Fibroblast of pulmonary artery (primary cell): Measurements from ENCODE around the gene GAK.
"Not testable (repeated sequence)": the region's sequence is repeated elsewhere in the genome, so short reads cannot be mapped to it uniquely, and the experiment has no call there.

Experiments used
- DNase-seq: peaks from one replicate; pipeline ENCODE4 v3.0.0-alpha.2; 2010; ENCODE audit warnings: low read depth
- H3K4me3 ChIP-seq: replicated peaks from 2 replicates; pipeline ENCODE4 v1.5.1; 2011; ENCODE audit warnings: low read depth, mild to moderate bottlenecking, control low read depth, low read length, moderate library complexity
- TF ChIP-seq, protein P1 (sequence below): IDR thresholded peaks from 2 replicates; pipeline ENCODE4 v1.5.1; 2011; ENCODE audit warnings: mild to moderate bottlenecking, control low read depth, low read length, inconsistent platforms; ENCODE audit errors: missing control alignments

Gene GAK

DNA sequence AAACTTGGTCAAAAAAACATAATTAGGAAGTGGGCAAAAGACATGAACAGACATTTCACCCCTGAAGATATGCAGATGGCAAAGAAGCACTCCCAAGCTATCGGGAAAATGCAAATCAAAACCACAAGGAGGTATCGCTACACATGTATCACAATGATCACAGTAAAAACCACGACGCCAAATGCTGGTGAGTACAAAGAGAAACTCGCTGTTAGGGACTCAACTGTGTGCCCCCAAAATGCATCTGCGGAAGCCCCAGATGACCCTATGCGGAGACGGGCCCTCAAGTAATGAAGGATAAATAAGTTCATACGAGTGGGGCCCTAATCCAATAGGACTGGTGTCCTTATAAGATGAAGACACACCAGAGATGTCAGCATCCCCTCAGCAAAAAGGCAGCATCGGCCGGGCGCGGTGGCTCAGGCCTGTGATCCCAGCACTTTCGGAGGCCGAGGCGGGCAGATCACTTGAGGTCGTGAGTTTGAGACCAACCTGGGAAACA is 10.2 kb downstream of the GAK start:
- TF ChIP-seq, protein P1, sequence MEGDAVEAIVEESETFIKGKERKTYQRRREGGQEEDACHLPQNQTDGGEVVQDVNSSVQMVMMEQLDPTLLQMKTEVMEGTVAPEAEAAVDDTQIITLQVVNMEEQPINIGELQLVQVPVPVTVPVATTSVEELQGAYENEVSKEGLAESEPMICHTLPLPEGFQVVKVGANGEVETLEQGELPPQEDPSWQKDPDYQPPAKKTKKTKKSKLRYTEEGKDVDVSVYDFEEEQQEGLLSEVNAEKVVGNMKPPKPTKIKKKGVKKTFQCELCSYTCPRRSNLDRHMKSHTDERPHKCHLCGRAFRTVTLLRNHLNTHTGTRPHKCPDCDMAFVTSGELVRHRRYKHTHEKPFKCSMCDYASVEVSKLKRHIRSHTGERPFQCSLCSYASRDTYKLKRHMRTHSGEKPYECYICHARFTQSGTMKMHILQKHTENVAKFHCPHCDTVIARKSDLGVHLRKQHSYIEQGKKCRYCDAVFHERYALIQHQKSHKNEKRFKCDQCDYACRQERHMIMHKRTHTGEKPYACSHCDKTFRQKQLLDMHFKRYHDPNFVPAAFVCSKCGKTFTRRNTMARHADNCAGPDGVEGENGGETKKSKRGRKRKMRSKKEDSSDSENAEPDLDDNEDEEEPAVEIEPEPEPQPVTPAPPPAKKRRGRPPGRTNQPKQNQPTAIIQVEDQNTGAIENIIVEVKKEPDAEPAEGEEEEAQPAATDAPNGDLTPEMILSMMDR = no peak
- no peak overlapping the region for H3K4me3 ChIP-seq
- no peak for DNase-seq

DNA sequence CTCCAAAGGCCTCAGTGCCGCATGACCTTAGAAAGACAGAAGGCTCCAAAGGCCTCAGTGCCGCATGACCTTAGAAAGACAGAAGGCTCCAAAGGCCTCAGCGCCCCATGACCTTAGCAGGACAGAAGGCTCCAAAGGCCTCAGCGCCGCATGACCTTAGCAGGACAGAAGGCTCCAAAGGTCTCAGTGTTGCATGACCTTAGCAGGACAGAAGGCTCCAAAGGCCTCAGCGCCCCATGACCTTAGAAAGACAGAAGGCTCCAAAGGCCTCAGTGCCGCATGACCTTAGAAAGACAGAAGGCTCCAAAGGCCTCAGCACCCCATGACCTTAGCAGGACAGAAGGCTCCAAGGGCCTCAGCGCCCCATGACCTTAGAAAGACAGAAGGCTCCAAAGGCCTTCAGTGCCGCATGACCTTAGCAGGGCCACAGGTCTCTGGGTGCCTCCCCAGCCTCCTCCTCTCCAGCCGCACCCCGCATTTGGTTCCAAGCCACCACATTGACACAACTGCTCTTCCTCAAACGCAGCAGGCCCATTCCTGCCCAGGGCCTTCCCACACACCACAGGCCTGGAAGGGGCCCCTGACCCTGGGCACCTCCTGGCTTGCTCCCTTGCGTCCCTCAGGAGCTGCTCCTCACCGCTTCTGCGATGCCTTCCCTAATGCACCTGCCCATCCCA is 13.0 kb downstream of the GAK start:
- not testable (repeated sequence) for H3K4me3 ChIP-seq, DNase-seq

DNA sequence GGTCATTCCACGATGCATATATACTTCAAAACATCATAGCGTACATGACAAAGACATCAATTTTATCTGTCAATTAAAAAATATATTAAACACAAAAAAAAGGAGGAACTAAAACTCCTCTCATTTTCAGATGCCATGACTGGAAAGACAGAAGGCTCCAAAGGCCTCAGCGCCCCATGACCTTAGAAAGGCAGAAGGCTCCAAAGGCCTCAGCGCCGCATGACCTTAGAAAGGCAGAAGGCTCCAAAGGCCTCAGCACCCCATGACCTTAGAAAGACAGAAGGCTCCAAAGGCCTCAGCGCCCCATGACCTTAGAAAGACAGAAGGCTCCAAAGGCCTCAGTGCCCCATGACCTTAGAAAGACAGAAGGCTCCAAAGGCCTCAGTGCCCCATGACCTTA is 13.5 kb downstream of the GAK start:
- DNase-seq, H3K4me3 ChIP-seq: not testable (repeated sequence)

DNA sequence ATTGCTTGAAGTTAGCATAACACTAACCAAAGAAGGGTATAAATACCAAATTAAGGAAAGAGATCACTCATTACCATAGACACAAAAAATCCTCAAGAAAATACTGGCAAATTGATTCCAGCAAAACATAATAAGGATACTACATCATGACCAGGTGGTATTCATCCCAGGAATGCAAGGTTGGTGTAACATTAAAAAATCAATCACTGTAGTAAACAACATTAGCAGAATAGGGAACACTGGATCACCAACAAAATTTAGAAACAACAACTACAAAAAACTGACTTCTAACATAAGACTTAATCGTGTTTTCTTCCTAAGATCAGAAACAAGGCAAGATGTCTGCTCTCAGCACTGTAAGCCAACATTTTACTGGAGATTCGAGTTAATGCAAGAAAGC is 14.1 kb downstream of the GAK start:
- no peak overlapping the region for H3K4me3 ChIP-seq
- DNase-seq = no peak
- TF ChIP-seq, protein P1 = no peak

- DNase-seq = no peak
These were observed 14.7 kb downstream of the GAK start for GRCh38 chr4:917466-917865.

GRCh38 chr4:915595-915994 is 16.5 kb downstream of the GAK start:
- H3K4me3 ChIP-seq = no peak overlapping the region
- TF ChIP-seq, protein P1 = no peak
- DNase-seq = peak; percentile 30

More at GRCh38 chr4:917466-917865, 14.7 kb downstream of the GAK start:
- TF ChIP-seq, protein P1 = no peak
- no peak overlapping the region for H3K4me3 ChIP-seq

- TF ChIP-seq, protein P1 = no peak
- DNase-seq = no peak
- no peak overlapping the region for H3K4me3 ChIP-seq
These were observed 17.1 kb downstream of the GAK start for GRCh38 chr4:915041-915474.

GRCh38 chr4:914531-914930 is 17.6 kb downstream of the GAK start:
- no peak for DNase-seq
- no peak overlapping the region for H3K4me3 ChIP-seq
- TF ChIP-seq, protein P1 = no peak
